GM19239 (cell line): ENCODE measurements around the gene SGTA.

Source experiments
- DNase-seq: peaks from one replicate; pipeline ENCODE4 v3.0.0; 2011; ENCODE audit warnings: low spot score; ENCODE audit not compliant: insufficient read length
- FAIRE-seq: peaks from 2 replicates; lab custom pipeline; 2011; peaks lifted over from hg19 to GRCh38; lab: Jason Lieb, UNC

SGTA gene

DNA sequence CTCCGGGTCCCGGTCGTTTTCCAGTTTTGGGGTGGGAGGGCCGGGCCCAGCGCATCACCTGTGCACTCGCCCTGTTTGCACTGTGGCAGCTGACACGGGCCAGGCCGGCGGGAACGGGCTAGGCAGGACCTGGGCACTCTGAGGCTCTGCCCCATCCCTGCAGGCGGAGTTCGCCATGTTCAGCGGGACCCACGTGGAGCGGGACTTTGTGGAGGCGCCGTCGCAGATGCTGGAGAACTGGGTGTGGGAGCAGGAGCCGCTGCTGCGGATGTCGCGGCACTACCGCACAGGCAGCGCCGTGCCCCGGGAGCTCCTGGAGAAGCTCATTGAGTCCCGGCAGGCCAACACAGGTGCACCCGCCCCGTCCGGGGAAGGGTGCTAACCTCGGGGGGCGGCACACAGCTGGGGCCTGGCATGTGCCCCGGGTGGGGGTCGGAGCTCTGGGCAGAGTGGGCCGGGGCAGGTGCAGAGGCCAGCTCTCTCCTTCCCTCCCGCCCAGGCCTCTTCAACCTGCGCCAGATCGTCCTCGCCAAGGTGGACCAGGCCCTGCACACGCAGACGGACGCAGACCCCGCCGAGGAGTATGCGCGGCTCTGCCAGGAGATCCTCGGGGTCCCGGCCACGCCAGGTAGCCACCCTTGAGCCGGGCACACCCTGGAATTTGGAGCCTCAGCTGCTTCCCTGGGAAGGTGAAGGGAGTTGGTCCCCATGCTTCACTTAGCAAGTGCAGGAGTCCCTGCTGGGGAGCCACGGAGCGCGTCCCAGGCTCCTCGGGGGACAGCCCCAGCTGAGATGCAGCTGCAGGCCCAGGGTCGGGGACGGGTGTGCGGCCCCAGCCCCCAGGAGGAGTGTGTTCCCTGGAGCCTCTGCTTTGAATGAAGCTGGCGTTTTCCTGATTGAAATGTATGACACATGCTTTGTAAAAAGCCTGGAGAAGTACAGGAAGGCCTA is 27.3 kb upstream of the SGTA start:
- FAIRE-seq (no peak), DNase-seq (no peak)

- FAIRE-seq (no peak), DNase-seq (no peak)
Observed at GRCh38 chr19:2809387-2810140, 26.5 kb upstream of the SGTA start.

DNA sequence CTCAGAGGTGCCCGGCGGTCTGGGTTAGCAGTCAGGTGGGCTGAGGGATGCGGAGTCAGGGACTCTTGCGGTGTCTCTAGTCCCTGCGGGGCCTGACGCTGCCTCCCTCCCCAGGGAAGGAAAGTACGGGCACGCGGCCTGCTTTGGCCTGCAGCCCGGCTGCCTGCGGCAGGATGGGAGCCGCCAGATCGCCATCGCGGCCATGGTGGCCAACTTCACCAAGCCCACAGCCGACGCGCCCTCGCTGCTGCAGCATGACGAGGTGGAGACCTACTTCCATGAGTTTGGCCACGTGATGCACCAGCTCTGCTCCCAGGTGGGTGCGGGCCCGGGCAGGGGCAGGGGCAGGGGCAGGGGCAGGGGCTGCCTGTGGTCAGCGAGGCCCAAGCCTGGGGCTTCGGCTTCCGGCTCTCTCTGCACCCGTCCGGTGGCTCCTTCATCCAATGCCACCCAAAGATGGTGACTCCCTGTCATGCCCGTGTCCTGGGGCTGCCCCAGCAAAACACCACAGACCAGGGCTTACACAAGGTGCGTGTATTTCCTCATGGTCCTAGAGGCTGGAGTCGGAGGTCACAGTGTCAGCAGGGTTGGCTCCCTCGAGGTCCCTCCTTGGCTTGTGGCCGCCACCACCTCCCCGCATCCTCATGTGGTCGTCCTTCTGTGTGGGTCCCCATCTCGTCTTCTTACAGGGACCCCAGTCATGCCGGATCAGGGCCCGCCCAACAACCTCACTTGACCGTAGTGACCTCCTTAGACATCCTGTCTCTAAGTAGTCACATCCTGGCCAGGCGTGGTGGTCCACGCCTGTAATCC is 25.3 kb upstream of the SGTA start:
- DNase-seq (no peak), FAIRE-seq (no peak)

DNA sequence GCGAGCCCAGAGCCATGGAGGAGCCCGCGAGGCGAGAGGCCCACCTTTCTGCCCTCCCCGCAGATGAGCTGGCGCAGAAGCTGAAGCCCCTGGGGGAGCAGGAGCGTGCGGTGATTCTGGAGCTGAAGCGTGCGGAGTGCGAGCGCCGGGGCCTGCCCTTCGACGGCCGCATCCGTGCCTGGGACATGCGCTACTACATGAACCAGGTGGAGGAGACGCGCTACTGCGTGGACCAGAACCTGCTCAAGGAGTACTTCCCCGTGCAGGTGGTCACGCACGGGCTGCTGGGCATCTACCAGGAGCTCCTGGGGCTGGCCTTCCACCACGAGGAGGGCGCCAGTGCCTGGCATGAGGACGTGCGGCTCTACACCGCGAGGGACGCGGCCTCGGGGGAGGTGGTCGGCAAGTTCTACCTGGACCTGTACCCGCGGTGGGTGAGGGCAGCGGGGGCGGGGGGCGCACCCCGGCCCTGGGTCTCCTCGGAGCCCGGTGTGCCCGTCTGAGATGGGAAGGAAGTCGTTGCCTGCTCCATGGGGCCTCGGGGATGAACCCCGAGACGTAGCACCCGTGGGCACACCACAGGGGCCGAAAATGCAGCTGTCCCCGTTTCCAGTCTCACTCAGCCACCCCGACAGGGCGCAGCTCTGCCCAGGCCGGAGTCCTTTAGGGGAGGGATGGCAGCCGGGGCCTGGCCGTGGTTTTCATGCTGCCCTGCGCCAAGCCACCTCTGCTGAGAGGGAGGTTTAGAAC is 24.5 kb upstream of the SGTA start:
- DNase-seq (no peak), FAIRE-seq (no peak)

- DNase-seq (no peak), FAIRE-seq (no peak)
Observed at GRCh38 chr19:2806736-2807378, 23.8 kb upstream of the SGTA start.

GRCh38 chr19:2805991-2806649 is 23.0 kb upstream of the SGTA start:
- FAIRE-seq (no peak), DNase-seq (no peak)

DNA sequence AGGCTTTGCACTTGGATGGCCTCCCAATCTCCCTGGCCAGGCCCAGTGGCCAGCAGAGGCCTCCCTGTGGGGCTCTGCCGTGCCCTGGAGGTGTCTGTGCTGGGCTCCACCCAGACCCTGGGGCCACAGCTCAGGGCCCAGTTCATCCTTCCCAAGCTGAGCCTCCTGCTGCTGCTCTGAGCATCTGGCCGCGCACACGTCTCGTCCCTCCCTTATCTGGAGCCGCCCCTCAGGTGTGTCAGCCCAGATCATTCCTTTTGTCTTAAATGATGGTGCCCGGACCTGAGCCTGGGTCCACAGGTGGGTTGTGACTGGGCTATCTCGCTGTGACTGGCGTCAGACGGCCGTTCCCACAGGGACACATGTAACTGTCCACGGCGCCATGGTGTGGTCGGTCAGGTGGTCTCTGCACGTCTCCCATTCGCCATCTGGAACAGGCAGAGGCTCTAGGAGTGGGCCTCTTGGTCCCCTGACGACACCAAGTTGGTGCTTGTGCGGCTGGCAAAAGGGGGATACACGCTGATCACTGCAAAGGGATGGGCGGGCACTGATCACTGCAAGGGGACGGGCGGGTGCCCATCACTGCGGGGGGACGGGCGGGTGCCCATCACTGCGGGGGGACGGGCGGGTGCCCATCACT is 22.3 kb upstream of the SGTA start:
- DNase-seq (no peak), FAIRE-seq (no peak)

- FAIRE-seq: no peak
- DNase-seq: no peak
Observed at GRCh38 chr19:2804156-2805004, 21.3 kb upstream of the SGTA start.

DNA sequence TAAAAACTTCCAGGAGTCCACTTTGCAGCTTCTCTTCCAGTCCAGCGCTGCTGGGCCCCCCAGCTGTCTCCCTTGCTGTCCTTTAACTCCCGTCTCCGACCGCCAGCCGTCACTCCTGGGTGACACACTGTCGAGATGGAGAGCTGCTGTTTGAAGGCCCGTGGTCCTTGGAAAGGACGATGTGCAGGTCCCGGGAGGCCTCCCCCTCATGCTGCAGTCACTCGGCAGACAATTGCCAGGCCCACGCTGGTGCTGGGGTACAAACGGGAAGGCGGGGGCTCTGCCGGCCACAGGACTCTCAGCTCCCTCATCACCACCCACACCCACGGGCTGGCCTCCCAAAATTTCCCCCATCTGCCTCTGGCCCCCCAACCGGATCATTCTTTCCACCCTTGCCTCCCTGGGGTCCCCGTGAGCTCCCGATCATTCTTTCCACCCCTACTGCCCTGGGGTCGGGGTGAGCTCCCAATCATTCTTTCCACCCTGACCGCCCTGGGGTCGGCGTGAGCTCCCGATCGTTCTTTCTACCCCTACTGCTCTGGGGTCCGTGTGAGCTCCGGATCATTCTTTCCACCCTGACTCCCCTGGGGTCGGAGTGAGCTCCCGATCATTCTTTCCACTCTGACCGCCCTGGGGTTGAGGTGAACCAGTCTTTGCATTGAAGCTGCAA is 20.5 kb upstream of the SGTA start:
- DNase-seq: no peak
- no peak for FAIRE-seq

DNA sequence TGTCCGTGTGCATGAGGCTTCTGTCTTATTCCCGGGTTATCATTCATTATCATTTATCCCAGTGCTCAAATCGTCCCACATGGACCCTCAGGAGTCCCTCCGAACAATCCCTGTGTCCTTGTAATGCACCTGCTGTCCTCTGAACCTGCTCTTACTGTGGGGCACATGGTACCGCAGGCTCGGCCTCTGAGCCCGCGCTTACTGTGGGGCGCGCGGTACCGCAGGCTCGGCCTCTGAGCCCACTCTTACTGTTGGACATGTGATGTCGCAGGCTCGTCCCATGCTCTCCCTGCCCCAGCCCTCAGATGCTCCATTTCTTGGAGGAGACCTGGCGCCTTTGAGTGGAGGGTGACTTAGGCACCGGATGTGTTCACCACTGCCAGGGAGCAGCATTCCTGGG is 19.8 kb upstream of the SGTA start:
- FAIRE-seq: no peak
- no peak for DNase-seq

DNA sequence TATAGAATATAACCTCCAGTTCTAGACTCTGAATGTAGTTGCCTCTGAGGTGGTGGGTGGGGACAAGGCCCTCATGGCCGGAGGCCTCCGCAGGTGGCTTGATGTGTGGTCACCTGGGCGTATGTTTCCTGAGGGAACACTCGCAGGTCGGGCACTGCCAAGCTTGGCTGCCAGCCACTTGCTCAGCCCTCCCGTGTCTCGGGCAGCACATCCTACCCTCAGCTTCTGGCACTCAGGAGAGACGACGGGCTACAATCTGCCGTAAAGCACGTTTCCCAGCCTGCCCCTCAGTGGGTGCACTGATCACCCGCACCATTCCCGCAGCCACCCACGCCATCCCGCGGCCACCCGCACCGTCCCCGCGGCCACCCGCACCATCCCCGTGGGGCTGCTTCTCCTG is 17.4 kb upstream of the SGTA start:
- FAIRE-seq (no peak), DNase-seq (no peak)

DNA sequence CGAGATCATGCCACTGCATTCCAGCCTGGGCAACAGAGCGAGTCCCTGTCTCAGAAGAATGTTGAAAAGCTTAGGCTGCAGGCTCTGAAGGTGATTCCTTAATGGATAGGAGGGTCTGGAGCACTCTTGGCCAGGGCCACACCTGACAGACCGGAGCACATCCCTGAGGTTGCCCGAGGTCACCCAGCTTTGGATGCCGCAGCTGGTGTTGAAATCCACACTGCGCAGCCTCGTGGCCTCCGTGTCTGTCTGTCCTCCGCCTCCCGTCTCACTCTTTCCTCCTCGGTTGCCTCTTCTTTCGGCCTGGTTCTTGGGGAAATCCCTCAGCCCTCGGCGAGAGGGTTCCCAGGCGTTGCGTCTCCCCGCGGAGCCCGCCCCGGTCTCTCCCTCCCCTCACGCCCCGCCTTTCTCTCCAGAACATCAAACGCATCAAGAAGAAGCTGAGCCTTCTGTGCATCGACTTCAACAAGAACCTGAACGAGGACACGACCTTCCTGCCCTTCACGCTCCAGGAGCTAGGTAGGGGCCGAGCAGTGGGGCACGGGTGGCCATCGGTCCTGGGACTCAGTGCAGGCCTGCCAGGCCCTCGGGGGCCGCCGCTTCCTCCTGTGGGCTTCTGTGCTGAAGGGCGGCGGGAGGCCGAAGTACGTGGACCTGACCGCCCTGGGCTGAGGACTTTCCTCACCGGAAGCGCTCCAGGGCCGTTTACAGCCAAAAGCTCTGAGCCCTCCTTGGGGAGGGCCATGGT is 16.4 kb upstream of the SGTA start:
- DNase-seq: no peak
- no peak for FAIRE-seq

DNA sequence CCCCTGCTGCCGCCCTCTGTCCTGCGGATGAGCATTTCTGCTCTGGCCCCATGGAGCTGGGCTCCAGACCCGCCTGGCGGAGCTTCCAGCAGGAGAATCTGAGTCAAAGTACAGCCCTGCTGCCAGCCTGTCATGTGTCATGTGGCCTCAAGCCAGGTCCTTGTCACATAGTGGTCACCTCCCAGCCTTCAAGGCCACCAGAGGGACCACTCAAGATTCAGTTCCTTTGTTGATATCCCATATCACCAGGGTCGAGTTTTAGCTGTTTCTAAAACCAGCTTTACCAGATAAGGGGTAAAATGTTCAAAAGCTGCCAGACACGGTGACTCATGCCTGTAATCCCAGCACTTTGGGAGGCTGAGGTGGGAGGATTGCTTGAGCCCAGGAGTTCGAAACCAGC is 15.7 kb upstream of the SGTA start:
- no peak for FAIRE-seq
- DNase-seq: no peak

- FAIRE-seq: no peak
Observed at GRCh38 chr19:2798158-2798685, 15.1 kb upstream of the SGTA start.

GRCh38 chr19:2797280-2797679 is 14.2 kb upstream of the SGTA start:
- FAIRE-seq (no peak), DNase-seq (no peak)

More at GRCh38 chr19:2798158-2798685, 15.1 kb upstream of the SGTA start:
- no peak for DNase-seq

- DNase-seq: no peak
- FAIRE-seq: no peak
Observed at GRCh38 chr19:2796659-2797266, 13.7 kb upstream of the SGTA start.
